SK-N-MC (cell line): ENCODE measurements around the gene SEPTIN1.

Source experiments
- EZH2 ChIP-seq: fragments of 200-600 bp; sonication (generic); IDR thresholded peaks from one replicate; pipeline ENCODE4 v1.6.1; 2017; ENCODE audit warnings: antibody characterized with exemption
- POLR2AphosphoS5 ChIP-seq: IDR thresholded peaks from 2 replicates; pipeline ENCODE4 v1.6.1; 2012; ENCODE audit warnings: mild to moderate bottlenecking, low read depth, low read length, borderline replicate concordance

- TF ChIP-seq EZH2: no peak
- TF ChIP-seq POLR2AphosphoS5: no peak
Observed at GRCh38 chr16:30358577-30358936, 23.8 kb downstream of the SEPTIN1 start.
